GM10248 (cell line): Measurements from ENCODE around the gene SERPINB4.
"Not testable (repeated sequence)": the region's sequence is repeated elsewhere in the genome, so short reads cannot be mapped to it uniquely, and the experiment has no call there.

ENCODE experiments used
- CTCF ChIA-PET: fragments of 300-600 bp; sonication (Branson Sonifier 250); formaldehyde crosslinking; extraction: SDS; loops from one replicate; lab custom pipeline; 2021; ENCODE audit warnings: antibody characterized with exemption; lab: Yijun Ruan, JAX
- POLR2A ChIA-PET: fragments of 350-650 bp; sonication (Branson Sonifier 250); formaldehyde crosslinking; extraction: SDS; loops from one replicate; lab custom pipeline; 2020; ENCODE audit warnings: antibody characterized with exemption; lab: Yijun Ruan, JAX
- DNase-seq: peaks from one replicate; pipeline ENCODE4 v3.0.0; 2012; ENCODE audit errors: extremely low spot score
- CTCF ChIP-seq: IDR thresholded peaks from 2 replicates; pipeline ENCODE4 v1.5.1; 2012; ENCODE audit warnings: mild to moderate bottlenecking, low read depth; ENCODE audit errors: extremely low read depth, missing control alignments, control extremely low read depth

The SERPINB4 gene

DNA sequence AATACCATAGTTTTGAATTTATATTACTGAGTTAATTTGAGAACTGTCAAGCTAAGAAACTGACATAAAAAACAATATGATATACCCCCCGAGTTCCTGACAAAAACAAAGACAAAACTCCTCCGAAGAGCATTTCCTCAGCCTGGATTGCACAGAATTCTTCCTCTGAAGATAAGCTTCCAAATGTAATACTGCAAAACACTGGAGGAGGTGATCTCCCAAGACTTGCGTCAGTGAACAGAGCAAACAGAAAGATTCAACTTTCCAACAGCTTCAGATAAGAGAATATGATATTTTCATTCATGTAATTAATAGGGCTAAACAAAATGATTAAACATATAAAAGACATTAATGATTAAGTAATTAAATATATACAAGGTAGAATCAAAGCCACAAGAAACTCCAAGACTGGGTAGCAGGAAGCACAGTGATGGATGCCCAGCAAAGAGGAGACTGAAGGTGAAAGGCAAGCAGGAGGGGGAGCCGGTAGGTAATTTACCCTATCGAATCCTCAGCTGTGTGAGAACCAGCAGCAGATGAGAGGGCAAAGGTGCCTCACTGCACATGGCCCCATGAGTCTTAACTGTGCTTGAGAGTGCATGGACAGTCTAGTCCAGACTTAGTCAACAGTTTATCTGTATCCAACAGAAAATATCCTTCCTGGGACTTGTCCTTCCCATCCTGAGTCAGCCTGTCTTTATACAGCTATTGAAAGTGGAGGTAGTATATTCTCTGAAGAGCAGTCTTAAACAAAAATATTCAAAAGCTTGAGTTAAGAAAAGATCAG is 36.0 kb upstream of the SERPINB4 start:
- no peak for TF ChIP-seq CTCF
- no peak for DNase-seq
- POLR2A ChIA-PET: no interaction called here
- CTCF ChIA-PET: interaction anchor here (0.9 to 3.8 kb wide), 2 partner anchors 62 to 162 kb away, joined by 4 to 28 read pairs; no protein-coding TSS in a partner anchor

DNA sequence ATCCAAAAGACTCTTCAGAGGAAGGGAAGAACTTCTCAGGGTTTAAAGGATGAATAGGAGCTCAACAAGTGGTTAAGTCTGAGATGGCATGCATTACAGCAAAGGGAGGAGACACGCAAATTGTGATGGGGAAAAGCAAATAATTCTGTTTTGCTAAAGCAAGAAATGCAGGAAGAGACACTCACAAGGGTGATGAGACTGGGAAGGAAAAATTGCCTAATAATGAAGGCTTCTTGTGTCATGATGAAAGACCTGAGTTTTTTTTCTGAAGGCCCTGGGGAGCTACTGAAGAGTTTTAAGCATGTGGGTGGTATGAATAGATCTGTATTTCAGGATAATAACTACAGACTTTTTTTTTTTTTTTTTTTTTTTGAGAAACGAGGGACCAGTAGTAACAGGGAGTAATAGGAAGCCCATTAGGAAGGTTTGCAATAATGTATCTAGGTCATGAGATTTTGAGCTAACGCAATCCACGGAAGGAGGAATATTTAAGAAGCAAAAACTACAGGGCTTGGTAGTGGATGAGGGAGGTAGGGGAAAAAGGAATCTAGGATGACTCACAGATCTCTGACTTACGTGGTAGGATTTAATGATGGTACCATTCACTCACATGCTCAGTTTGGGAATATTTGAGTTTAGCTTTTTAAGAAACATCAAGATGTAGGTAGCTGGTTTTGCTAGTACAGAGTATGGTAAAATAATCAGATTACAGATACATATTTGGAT is 33.6 kb upstream of the SERPINB4 start:
- no peak for DNase-seq
- TF ChIP-seq CTCF: no peak
- POLR2A ChIA-PET: interaction anchor here (0.7 kb wide), 1 partner anchor 24 kb away, joined by 5 read pairs; no protein-coding TSS in a partner anchor
- CTCF ChIA-PET: interaction anchor here (0.9 to 3.8 kb wide), 2 partner anchors 64 to 160 kb away, joined by 3 to 28 read pairs; no protein-coding TSS in a partner anchor

DNA sequence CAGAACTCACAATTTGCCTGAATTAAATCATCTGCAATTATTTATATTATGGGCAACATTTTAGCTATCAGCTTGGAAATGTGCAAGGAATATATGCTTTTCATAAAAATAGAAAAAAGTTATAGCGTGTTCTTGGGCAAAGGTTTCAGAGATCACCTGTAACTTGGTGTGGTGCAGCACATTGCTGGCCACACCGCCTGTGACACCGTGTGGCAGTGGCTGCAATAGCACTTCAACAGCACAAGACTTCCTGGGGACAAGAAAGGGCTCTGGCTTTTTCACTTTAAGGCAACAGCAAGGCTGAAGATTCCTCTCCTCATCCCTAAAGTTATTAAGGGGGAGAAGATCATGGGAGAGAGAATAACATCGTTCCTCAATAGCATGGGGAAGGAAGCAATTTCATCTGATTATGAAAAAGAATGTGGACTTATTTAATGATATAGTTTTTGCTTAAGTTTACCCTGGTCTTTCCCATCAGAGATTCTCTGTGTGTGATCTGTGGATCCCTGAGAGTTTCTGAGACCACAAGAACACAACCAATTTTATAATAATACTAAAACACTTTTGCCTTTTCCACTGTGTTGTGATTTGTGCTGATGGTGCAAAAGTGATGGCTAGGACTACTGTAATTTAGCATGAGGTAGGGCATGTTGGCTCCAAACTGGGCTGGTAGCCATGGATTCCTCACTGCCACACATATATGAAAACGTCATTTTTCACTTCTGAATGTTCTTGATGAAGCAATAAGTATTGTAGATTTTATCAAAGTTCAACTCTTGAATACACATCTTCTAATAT is 32.7 kb upstream of the SERPINB4 start:
- POLR2A ChIA-PET: interaction anchor here (0.7 kb wide), 1 partner anchor 25 kb away, joined by 5 read pairs; no protein-coding TSS in a partner anchor
- DNase-seq: peak; percentile 13
- CTCF ChIA-PET: interaction anchor here (0.6 to 3.8 kb wide), 3 partner anchors 158 to 165 kb away, joined by 3 to 28 read pairs (median 3); no protein-coding TSS in a partner anchor
- TF ChIP-seq CTCF: peak; percentile 62

GRCh38 chr18:63664571-63664970 is 20.5 kb upstream of the SERPINB4 start:
- ChIA-PET POLR2A (no interaction called here), CTCF (interaction anchor here (0.7 kb wide), 1 partner anchor 188 kb away, joined by 3 read pairs; the partner anchor contains the start of gene SERPINB5)
- TF ChIP-seq CTCF: no peak
- no peak for DNase-seq

- POLR2A ChIA-PET, DNase-seq, CTCF ChIA-PET: not testable (repeated sequence)
These were observed 17.7 kb upstream of the SERPINB4 start, which contains the start of gene SERPINB3 for GRCh38 chr18:63661750-63662149. SERPINB3 (minus strand) TSS chr18:63661893; CDS start chr18:63661216, 677 bp downstream.

DNA sequence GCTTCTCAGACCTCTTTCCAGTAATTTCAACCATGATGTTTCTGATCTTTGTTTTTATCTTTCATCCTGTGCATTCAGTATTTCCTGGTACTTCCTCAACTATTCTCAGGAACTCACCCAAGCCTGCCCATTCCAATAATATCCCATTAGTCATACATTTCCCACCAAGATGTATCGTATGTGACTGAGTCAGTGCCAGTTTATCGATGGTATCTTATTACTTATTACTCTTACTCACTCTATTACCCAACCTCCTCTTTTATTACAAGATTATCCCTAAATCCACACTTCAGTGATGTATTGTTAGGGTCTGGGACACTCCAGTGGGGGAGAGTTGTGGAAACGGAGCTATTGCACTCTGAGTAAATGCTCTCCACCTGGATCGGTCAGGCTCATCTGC is 14.9 kb upstream of the SERPINB4 start:
- DNase-seq, POLR2A ChIA-PET, CTCF ChIA-PET: not testable (repeated sequence)

DNA sequence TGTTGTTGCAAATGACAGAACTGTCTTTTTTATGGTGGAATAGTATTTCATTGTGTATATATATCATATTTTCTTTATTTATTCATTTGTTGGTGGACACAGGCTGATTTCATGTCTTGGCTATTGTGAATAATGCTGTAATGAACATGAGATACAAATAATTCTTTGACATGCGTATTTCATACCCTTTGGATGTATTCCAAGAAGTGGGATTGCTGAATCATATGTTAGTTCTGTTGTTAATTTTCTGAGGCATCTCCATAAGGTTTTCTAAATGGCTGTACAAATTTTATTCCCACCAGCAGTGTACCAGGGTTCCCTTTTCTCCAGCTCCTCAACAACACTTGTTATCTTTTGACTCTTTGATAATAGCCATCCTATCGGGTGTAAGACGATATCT is 6.2 kb upstream of the SERPINB4 start:
- CTCF ChIA-PET: interaction anchor here (1.4 kb wide), 1 partner anchor 7 kb away, joined by 3 read pairs; no protein-coding TSS in a partner anchor
- DNase-seq, POLR2A ChIA-PET: not testable (repeated sequence)
